Pancreas (tissue), 10 donors: ENCODE measurements around the gene MCCC1. TPM values are rescaled to one million over a fixed set of nuclear protein-coding genes. Genes with fewer than 3 reads are reported as not detected.

Experiments used
- ATAC-seq, 4 donors: fragments of 200-7000 bp; cut with Tn5 transposase; one replicate each; pipeline versions ENCODE4 v1.8.0 to v1.9.1; 2020; ENCODE audit warnings: mild to moderate bottlenecking in 4 of 4, moderate library complexity in 4 of 4
- DNase-seq, 6 donors: peaks; one replicate each; pipeline ENCODE4 v3.0.0-alpha.2; 2020
- FAIRE-seq: peaks from 2 replicates; lab custom pipeline; 2012; peaks lifted over from hg19 to GRCh38; lab: Jason Lieb, UNC
- H3K27ac ChIP-seq, 4 donors: fragments of 200-600 bp; sonication (generic); 1 replicate in 3 of 4; 2 replicates in 1 of 4; pipeline versions ENCODE4 v1.5.0 to v1.8.0; 2020
- H3K27me3 ChIP-seq, 4 donors: fragments of 200-600 bp; one replicate each; pipeline ENCODE4 v1.8.0; 2021
- H3K36me3 ChIP-seq, 3 donors: fragments of 200-600 bp; sonication (generic) in 1 of 3; one replicate each; pipeline versions ENCODE4 v1.5.0 to v1.8.0; 2020 to 2021
- H3K4me1 ChIP-seq, 3 donors: fragments of 200-600 bp; one replicate each; pipeline ENCODE4 v1.8.0; 2021
- H3K4me3 ChIP-seq, 4 donors: fragments of 200-600 bp; sonication (generic) in 2 of 4; one replicate each; pipeline versions ENCODE4 v1.5.0 to v1.8.0; 2020 to 2021
- H3K9me3 ChIP-seq, 4 donors: fragments of 200-600 bp; one replicate each; pipeline ENCODE4 v1.8.0; 2021
- WGBS, 2 donors: extraction: QIAGEN DNeasy Blood & Tissue Kit; methylation state at CpG; one replicate each; pipeline ENCODE4 v1.1.7; 2013; 5-methylcytosine and 5-hydroxymethylcytosine counted together
- intact Hi-C, 3 donors: fragments of 100-400 bp; cut with DNase I; formaldehyde crosslinking; loops; one replicate each; pipeline versions ENCODE4 v1.11.1 to v1.14.2; 2022
- polyA plus RNA-seq, 2 donors: library from polyadenylated mRNA; stranded (reverse); fragments of 200-250 nt; gene quantifications; one replicate each; pipeline ENCODE4 v1.2.3, GENCODE V29; 2013
- total RNA-seq, 6 donors: library from RNA; stranded (reverse); fragmentation: NEBNext Ultra II Directional in 4 of 6; extraction: Animal tissue kit (Norgen Biotek cat#: 25700) in 4 of 6; gene quantifications; one replicate each; pipeline versions ENCODE4 v1.2.1 to v1.2.4, GENCODE V29; 2021 to 2023
- TF ChIP-seq, protein P1 (sequence below), 4 donors: fragments of 200-600 bp; sonication (generic) in 3 of 4; IDR thresholded peaks; one replicate each; pipeline versions ENCODE4 v1.5.0 to v1.8.0; 2021; ENCODE audit warnings: antibody characterized with exemption in 4 of 4
- donor health status: healthy with polysubstance abuse.
- donor health status: DM: no; HTN: no; CAD: no; lungs with moderate emphysema.
- donor health status: DM: no; HTN: no; CAD: no.
- donor health status: control.
- donor health status: control.
- donor health status: Bipolar disorder and iron deficiency.
- donor health status: DM: yes; HTN: yes; CAD: no.
- donor health status: DM: no; HTN: no; CAD: no.
- donor health status: DM: no; HTN: no; CAD: no.
- donor health status: DM: yes; HTN: yes; CAD: no.

The MCCC1 gene
- total and polyA plus RNA-seq, 8 donors = 25.3 to 81.9 (median 40.8) TPM

DNA sequence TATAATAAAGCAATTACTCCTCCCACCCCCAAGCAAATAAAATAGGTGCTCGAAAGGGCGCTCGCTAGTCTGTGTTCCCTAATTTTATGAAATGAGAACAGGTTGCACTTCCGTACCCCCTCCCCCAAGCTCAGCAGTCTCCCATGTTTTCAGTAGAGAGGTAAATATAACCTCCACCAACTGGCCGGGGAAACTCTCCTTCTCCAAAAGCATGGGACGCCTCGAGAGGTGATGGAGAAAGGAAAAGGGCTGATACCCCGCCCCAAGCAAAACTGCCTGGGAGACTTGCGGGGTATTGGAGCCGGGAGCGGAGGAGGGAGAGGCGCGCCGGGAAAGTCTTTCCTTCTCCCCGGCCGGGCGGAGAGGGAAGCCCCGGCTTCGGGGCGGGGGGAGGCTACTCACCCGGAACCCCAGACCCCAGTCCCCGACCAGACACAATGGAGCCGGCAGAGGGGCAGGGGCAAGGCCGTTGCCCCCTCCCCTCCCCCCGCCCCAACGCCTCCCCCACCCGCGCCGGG, 119.6 kb downstream of the MCCC1 start:
- 0% methylated on average over 14 to 25 of the region's 29 CpGs for WGBS, 2 donors
- Histone ChIP-seq H3K27ac (peak overlapping the region; percentile 40 to 83 (median 62)), H3K9me3 (no peaks in the 10 kb centered on the region), H3K4me1 (peaks cover 0 to 10% (median 8%) of the 10 kb centered on the region in 3 donors), H3K4me3 (peak overlapping the region; percentile 74 to 94 (median 84)), H3K27me3 (no peaks in the 10 kb centered on the region), H3K36me3 (no peaks in the 10 kb centered on the region)
- ATAC-seq (peak; percentile 27 to 68 (median 56)), DNase-seq (peak in 4 of 6 donors; percentile 23 to 64 (median 29)), FAIRE-seq (no peak)
- intact Hi-C loops = no loop called here
- TF ChIP-seq, protein P1, sequence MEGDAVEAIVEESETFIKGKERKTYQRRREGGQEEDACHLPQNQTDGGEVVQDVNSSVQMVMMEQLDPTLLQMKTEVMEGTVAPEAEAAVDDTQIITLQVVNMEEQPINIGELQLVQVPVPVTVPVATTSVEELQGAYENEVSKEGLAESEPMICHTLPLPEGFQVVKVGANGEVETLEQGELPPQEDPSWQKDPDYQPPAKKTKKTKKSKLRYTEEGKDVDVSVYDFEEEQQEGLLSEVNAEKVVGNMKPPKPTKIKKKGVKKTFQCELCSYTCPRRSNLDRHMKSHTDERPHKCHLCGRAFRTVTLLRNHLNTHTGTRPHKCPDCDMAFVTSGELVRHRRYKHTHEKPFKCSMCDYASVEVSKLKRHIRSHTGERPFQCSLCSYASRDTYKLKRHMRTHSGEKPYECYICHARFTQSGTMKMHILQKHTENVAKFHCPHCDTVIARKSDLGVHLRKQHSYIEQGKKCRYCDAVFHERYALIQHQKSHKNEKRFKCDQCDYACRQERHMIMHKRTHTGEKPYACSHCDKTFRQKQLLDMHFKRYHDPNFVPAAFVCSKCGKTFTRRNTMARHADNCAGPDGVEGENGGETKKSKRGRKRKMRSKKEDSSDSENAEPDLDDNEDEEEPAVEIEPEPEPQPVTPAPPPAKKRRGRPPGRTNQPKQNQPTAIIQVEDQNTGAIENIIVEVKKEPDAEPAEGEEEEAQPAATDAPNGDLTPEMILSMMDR (IDR thresholded peaks at IDR 0.05) = no peak

DNA sequence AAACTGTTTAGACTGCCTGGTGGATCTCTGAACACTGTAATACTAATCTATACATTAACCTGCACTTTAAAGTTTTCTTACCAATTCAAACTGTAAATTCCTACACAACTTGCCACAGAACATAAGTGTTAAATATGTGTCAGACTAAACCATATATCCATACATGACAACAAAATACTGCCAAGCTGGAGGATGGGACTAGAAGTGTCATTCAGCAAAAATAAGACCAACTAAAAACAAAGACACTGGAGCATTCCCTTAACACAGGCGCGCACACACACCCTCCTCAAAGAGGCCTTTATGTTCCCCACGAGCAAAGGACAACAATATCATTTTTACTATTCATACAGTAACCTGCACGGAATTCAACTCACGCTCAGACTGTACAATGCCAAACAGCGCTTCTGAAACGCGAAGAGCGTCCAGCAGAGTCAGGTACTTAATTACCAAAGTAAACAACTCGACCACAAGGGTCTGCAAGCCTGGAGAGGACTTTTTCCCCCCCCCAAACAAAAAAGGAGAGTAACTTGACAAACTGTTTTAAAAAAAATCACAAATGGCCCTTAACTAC, 120.1 kb downstream of the MCCC1 start:
- Histone ChIP-seq H3K4me1 (peaks cover 0 to 10% (median 8%) of the 10 kb centered on the region in 3 donors), H3K4me3 (peak overlapping the region; percentile 74 to 94 (median 84)), H3K27me3 (no peaks in the 10 kb centered on the region), H3K9me3 (no peaks in the 10 kb centered on the region), H3K36me3 (no peaks in the 10 kb centered on the region), H3K27ac (no peak overlapping the region)
- WGBS, 2 donors = 1 to 2% methylated on average over 10 of the region's 10 CpGs
- ATAC-seq (peak in 2 of 4 donors; percentile 9 to 13), DNase-seq (no peak), FAIRE-seq (no peak)
- TF ChIP-seq, protein P1 (IDR thresholded peaks at IDR 0.05) = no peak
- intact Hi-C loops = no loop called here

DNA sequence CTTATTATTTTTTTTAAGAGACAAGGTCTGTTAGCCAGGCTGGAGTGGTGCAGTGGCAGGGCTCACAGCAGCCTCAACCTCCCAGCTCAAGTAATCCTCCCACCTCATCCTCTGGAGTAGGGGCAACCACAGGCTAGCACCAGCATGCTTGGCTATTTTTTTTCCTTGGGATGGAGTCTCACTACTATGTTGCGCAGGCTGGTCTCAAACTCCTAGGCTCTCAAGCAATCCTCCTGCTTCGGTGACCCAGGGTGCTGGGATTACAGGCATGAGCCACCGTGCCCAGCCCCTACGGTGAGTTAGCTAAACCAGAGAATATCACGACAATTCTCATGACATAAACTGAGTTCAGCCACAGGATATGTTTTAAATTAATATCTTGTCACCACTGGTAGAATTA, 120.9 kb downstream of the MCCC1 start:
- Histone ChIP-seq H3K27me3 (no peaks in the 10 kb centered on the region), H3K36me3 (no peaks in the 10 kb centered on the region), H3K27ac (no peak overlapping the region), H3K9me3 (no peaks in the 10 kb centered on the region), H3K4me3 (no peak overlapping the region), H3K4me1 (peaks cover 0 to 10% (median 8%) of the 10 kb centered on the region in 3 donors)
- no peak for DNase-seq
- WGBS, 2 donors = 74 to 82% methylated on average over 5 of the region's 5 CpGs
- FAIRE-seq = no peak
- intact Hi-C loops = no loop called here
- TF ChIP-seq, protein P1 (IDR thresholded peaks at IDR 0.05) = no peak
- ATAC-seq = no peak

DNA sequence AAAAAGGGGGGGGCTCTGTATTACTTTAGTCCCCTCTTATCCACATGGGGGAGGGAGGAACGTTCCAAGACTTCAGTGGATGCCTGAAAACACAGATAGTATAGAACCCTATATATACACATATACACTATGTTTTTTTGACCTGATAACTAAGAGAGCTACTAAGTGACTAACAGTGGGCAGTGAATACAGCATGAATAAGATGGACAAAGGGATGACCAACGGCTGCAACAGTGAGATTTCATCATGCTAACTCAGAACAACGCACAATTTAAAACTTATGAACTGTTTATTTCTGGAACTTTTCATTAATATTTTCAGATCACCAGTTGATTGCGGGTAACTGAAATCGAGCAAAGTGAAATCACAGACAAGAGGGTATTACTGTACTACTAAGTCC, 126.2 kb downstream of the MCCC1 start:
- no peak for FAIRE-seq
- H3K27me3 ChIP-seq = no peaks in the 10 kb centered on the region
- no peak overlapping the region for H3K27ac ChIP-seq
- WGBS, 2 donors = 95 to 99% methylated on average over 5 of the region's 5 CpGs
- no peak overlapping the region for H3K4me3 ChIP-seq
- intact Hi-C loops = no loop called here
- no peak for ATAC-seq
- no peak for DNase-seq
- TF ChIP-seq, protein P1 (IDR thresholded peaks at IDR 0.05) = no peak
- H3K4me1 ChIP-seq = peaks cover 0 to 14% (median 0%) of the 10 kb centered on the region in 3 donors
- no peaks in the 10 kb centered on the region for H3K36me3 ChIP-seq
- H3K9me3 ChIP-seq = no peaks in the 10 kb centered on the region

DNA sequence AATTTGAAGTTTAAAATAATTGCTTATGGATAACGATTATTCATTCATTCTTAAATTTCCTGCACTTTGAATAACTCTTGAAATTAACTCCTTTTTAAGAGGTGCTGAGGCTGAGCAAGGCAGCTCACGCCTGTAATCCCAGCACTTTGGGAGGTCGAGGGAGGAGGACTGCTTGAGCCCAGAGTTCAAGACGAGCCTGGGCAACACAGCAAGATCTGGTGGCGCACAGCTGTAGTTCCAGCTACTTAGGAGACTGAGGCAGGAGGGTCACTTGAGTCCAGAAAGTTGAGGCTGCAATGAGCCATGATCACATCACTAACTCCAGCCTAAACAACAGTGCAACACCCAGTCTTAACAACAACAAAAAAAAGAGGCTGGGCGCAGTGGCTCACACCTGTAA, 126.9 kb downstream of the MCCC1 start:
- TF ChIP-seq, protein P1 (IDR thresholded peaks at IDR 0.05) = no peak
- Histone ChIP-seq H3K27ac (no peak overlapping the region), H3K27me3 (no peaks in the 10 kb centered on the region), H3K9me3 (no peaks in the 10 kb centered on the region), H3K4me3 (no peak overlapping the region), H3K36me3 (no peaks in the 10 kb centered on the region), H3K4me1 (peaks cover 0 to 19% (median 0%) of the 10 kb centered on the region in 3 donors)
- FAIRE-seq = no peak
- ATAC-seq = no peak
- 89 to 93% methylated on average over 6 of the region's 6 CpGs for WGBS, 2 donors
- DNase-seq = no peak
- intact Hi-C loops = no loop called here
